Ishikawa (cell line): ENCODE data around the gene URI1.

Experiments used
- CREB1 ChIP-seq: IDR thresholded peaks from 2 replicates; pipeline ENCODE4 v1.6.1; 2012; ENCODE audit warnings: low read depth
- EGR1 ChIP-seq: IDR thresholded peaks from 2 replicates; pipeline ENCODE4 v1.6.1; 2012
- EP300 ChIP-seq: IDR thresholded peaks from 2 replicates; pipeline ENCODE4 v1.6.1; 2012; ENCODE audit warnings: borderline replicate concordance
- FOXM1 ChIP-seq: IDR thresholded peaks from 2 replicates; pipeline ENCODE4 v1.6.1; 2012; ENCODE audit warnings: low read depth, borderline replicate concordance
- NFIC ChIP-seq: IDR thresholded peaks from 2 replicates; pipeline ENCODE4 v1.6.1; 2012
- TCF12 ChIP-seq: IDR thresholded peaks from 2 replicates; pipeline ENCODE4 v1.6.1; 2012; ENCODE audit warnings: low read depth
- TEAD4 ChIP-seq: IDR thresholded peaks from 2 replicates; pipeline ENCODE4 v1.6.1; 2012
- USF1 ChIP-seq: IDR thresholded peaks from 2 replicates; pipeline ENCODE4 v1.6.1; 2012
- TF ChIP-seq, protein P1 (sequence below): IDR thresholded peaks from 2 replicates; pipeline ENCODE4 v1.6.1; 2012

GRCh38 chr19:29945433-29945832, 3.4 kb downstream of the URI1 start:
- TF ChIP-seq, protein P1, sequence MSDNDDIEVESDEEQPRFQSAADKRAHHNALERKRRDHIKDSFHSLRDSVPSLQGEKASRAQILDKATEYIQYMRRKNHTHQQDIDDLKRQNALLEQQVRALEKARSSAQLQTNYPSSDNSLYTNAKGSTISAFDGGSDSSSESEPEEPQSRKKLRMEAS = no peak
- TF ChIP-seq EP300 (no peak), USF1 (no peak), FOXM1 (no peak), CREB1 (no peak), NFIC (no peak), TEAD4 (no peak), EGR1 (no peak), TCF12 (no peak)
